GM23248 (cell line): Measurements from ENCODE around the gene SLC46A2. TPM values are rescaled to one million over a fixed set of nuclear protein-coding genes. Genes with fewer than 3 reads are reported as not detected.
A peak's percentile ranks its signal among the peaks of the same experiment; 100 is the strongest.

Experiments
- DNase-seq: peaks from one replicate; pipeline ENCODE4 v3.0.0-alpha.2; 2015
- H2AFZ ChIP-seq: fragments of 200-600 bp; sonication (generic); 2 replicates; pipeline ENCODE4 v1.6.1; 2016; ENCODE audit warnings: antibody characterized with exemption
- H3F3A ChIP-seq: fragments of 200-600 bp; sonication (generic); 2 replicates; pipeline ENCODE4 v1.6.1; 2016; ENCODE audit warnings: mild to moderate bottlenecking, antibody characterized with exemption, mixed run types; ENCODE audit not compliant: insufficient read depth
- H3K27ac ChIP-seq: fragments of 200-600 bp; sonication (generic); 2 replicates; pipeline ENCODE4 v1.5.1; 2016; ENCODE audit warnings: mild to moderate bottlenecking
- H3K27me3 ChIP-seq: fragments of 200-600 bp; sonication (generic); replicated peaks from 2 replicates; pipeline ENCODE4 v1.6.1; 2016; ENCODE audit warnings: mild to moderate bottlenecking; ENCODE audit not compliant: insufficient read depth
- H3K36me3 ChIP-seq: fragments of 200-600 bp; sonication (generic); 2 replicates; pipeline ENCODE4 v1.6.1; 2016; ENCODE audit warnings: low read depth, mild to moderate bottlenecking
- H3K4me1 ChIP-seq: fragments of 200-600 bp; sonication (generic); 2 replicates; pipeline ENCODE4 v1.6.1; 2016; ENCODE audit warnings: mild to moderate bottlenecking; ENCODE audit not compliant: insufficient read depth
- H3K4me2 ChIP-seq: fragments of 200-600 bp; sonication (generic); one replicate; pipeline ENCODE4 v1.6.1; 2016; ENCODE audit warnings: mild to moderate bottlenecking; ENCODE audit not compliant: unreplicated experiment
- H3K4me3 ChIP-seq: fragments of 200-600 bp; sonication (generic); 2 replicates; pipeline ENCODE4 v1.5.1; 2016; ENCODE audit warnings: mild to moderate bottlenecking
- H3K79me2 ChIP-seq: fragments of 200-600 bp; sonication (generic); 2 replicates; pipeline ENCODE4 v1.6.1; 2016; ENCODE audit warnings: mild to moderate bottlenecking; ENCODE audit not compliant: insufficient read depth
- H3K9ac ChIP-seq: fragments of 200-600 bp; sonication (generic); 2 replicates; pipeline ENCODE4 v1.6.1; 2016; ENCODE audit warnings: mild to moderate bottlenecking
- H3K9me2 ChIP-seq: fragments of 200-600 bp; sonication (generic); 2 replicates; pipeline ENCODE4 v1.6.1; 2016; ENCODE audit warnings: mixed run types, mild to moderate bottlenecking, moderate library complexity; ENCODE audit not compliant: insufficient read depth
- H3K9me3 ChIP-seq: fragments of 200-600 bp; sonication (generic); one replicate; pipeline ENCODE4 v1.6.1; 2017; ENCODE audit warnings: low read depth
- H4K20me1 ChIP-seq: fragments of 200-600 bp; sonication (generic); 2 replicates; pipeline ENCODE4 v1.6.0; 2016; ENCODE audit not compliant: insufficient read depth
- EZH2 ChIP-seq: fragments of 200-600 bp; sonication (generic); IDR thresholded peaks from 2 replicates; pipeline ENCODE4 v1.6.1; 2018; ENCODE audit warnings: antibody characterized with exemption, mild to moderate bottlenecking; ENCODE audit not compliant: insufficient read depth, poor library complexity, severe bottlenecking
- EZH2phosphoT487 ChIP-seq: fragments of 200-600 bp; sonication (generic); IDR thresholded peaks from 2 replicates; pipeline ENCODE4 v1.6.1; 2018; ENCODE audit warnings: antibody characterized with exemption, moderate library complexity, mild to moderate bottlenecking, low read depth; ENCODE audit not compliant: insufficient read depth
- WGBS, 2 experiments: methylation state at CpG; one replicate each; pipeline ENCODE4 v1.1.6; 2015 to 2017; ENCODE audit warnings: low lambda C conversion rate in 2 of 2, low coverage in 1 of 2; ENCODE audit errors: missing lambda C conversion rate in 2 of 2; 5-methylcytosine and 5-hydroxymethylcytosine counted together
- in situ Hi-C: fragments of 300-500 bp; cut with MboI; formaldehyde crosslinking; loops from 2 replicates; pipeline ENCODE4 v1.15.0; 2020
- polyA plus RNA-seq: library from polyadenylated mRNA; unstranded; fragments of >200 nt; fragmentation: Nextera tagmentation; extraction: Ambion mirVana; gene quantifications from 2 replicates; pipeline ENCODE4 v1.2.1, GENCODE V29; 2016
- total RNA-seq: library from RNA; depleted of rRNA; stranded (reverse); fragments of >200 nt; shearing (Covaris generic); gene quantifications from 2 replicates; pipeline ENCODE4 v1.2.3, GENCODE V29; 2014

Gene SLC46A2
- total and polyA plus RNA-seq, 2 experiments from 2014 or later = not detected

DNA sequence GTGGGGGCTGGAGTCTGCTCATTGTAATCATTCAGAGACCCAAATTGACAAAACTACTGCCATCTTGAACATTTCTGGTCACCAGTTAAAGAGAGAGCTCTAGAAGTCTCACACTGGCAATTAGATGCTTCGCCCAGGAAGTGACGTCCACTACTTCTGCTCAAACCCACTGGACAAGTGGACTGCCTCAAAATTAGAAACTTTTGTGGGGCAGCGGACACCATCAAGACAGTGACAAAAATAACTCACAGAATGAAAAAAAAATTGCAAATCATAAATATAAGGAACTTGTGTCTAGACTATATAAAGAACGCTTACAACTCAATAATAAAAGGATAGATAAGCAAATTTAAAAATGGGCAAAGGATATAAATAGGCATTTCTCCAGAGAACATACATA is 9.8 kb upstream of the SLC46A2 start:
- Histone ChIP-seq H3K4me3 (no peak overlapping the region), H4K20me1 (no peaks in the 10 kb centered on the region), H3K9me3 (no peaks in the 10 kb centered on the region), H2AFZ (no peak overlapping the region), H3F3A (no peaks in the 10 kb centered on the region), H3K9me2 (no peaks in the 10 kb centered on the region), H3K4me1 (peaks cover 5% of the 10 kb centered on the region), H3K27me3 (no peaks in the 10 kb centered on the region), H3K79me2 (no peaks in the 10 kb centered on the region), H3K36me3 (no peaks in the 10 kb centered on the region), H3K9ac (no peak overlapping the region), H3K4me2 (no peak overlapping the region), H3K27ac (no peak overlapping the region)
- no peak for TF ChIP-seq EZH2phosphoT487
- no peak for DNase-seq
- in situ Hi-C loops = no loop called here
- WGBS, 2 experiments = 77 to 78% methylated on average over 4 of the region's 4 CpGs

DNA sequence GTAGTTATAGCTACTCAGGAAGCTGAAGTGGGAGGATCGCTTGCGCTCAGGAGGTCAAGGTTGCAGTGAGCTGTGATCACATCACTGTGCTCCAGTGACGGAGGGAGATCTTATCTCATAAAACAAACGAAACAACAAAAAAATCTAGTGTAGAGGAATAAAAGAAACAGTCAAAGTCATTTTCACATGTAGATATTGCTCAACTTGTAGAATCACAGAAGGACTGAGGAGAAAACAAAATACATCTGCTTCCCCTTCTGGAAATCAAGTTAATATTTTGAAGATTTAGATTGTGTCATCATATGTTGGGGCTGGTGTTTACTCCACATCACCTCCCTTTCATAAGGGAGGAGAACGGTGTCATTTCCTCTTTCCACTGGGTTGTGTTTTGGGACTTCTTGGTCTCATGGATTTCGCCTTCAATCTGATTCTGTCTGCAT is 8.2 kb upstream of the SLC46A2 start:
- 29 to 31% methylated on average over 6 of the region's 6 CpGs for WGBS, 2 experiments
- H2AFZ ChIP-seq = no peak overlapping the region
- no peaks in the 10 kb centered on the region for H3K36me3 ChIP-seq
- no peaks in the 10 kb centered on the region for H3F3A ChIP-seq
- peak; percentile 10 for DNase-seq
- no peak overlapping the region for H3K4me2 ChIP-seq
- H3K4me3 ChIP-seq = no peak overlapping the region
- H3K4me1 ChIP-seq = peaks cover 6% of the 10 kb centered on the region
- H3K27ac ChIP-seq = no peak overlapping the region
- H3K9me2 ChIP-seq = no peaks in the 10 kb centered on the region
- H4K20me1 ChIP-seq = no peaks in the 10 kb centered on the region
- no peak overlapping the region for H3K9ac ChIP-seq
- H3K9me3 ChIP-seq = no peaks in the 10 kb centered on the region
- TF ChIP-seq EZH2phosphoT487 (no peak), EZH2 (no peak)
- no peaks in the 10 kb centered on the region for H3K79me2 ChIP-seq
- no peaks in the 10 kb centered on the region for H3K27me3 ChIP-seq
- in situ Hi-C loops = no loop called here

DNA sequence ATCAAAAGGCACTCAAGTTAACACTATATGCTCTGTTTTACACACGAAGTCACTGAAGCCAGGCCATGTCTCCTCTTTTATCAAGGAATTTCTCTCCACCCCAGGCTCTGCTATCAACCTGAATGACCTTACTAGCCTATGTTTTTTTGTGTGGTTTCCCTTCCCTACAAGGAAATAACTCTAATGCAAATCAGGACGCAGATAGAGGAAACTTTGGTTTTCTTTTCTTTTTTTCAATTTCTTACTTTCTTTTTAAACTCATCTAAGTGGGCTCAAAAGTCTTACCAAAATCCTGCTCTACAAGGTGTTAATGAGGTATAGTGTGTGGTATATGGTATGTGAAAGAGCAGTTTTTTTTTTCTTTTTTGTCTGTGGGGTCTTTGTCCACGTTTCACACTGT is 5.5 kb upstream of the SLC46A2 start:
- no peaks in the 10 kb centered on the region for H3K36me3 ChIP-seq
- 0 out of 2 replicates have a peak, but pooled peaks cover 14% of the 10 kb centered on the region for H3K4me1 ChIP-seq
- no peak overlapping the region for H2AFZ ChIP-seq
- no peaks in the 10 kb centered on the region for H3K9me2 ChIP-seq
- DNase-seq = no peak
- in situ Hi-C loops = no loop called here
- no peak for TF ChIP-seq EZH2phosphoT487
- TF ChIP-seq EZH2 = no peak
- no peaks in the 10 kb centered on the region for H3F3A ChIP-seq
- no peak overlapping the region for H3K4me2 ChIP-seq
- H3K27me3 ChIP-seq = no peaks in the 10 kb centered on the region
- no peak overlapping the region for H3K9ac ChIP-seq
- no peaks in the 10 kb centered on the region for H3K79me2 ChIP-seq
- WGBS, 2 experiments = 17 to 23% methylated on average over 3 of the region's 3 CpGs
- H3K4me3 ChIP-seq = no peak overlapping the region
- H3K9me3 ChIP-seq = no peaks in the 10 kb centered on the region
- no peaks in the 10 kb centered on the region for H4K20me1 ChIP-seq
- no peak overlapping the region for H3K27ac ChIP-seq

DNA sequence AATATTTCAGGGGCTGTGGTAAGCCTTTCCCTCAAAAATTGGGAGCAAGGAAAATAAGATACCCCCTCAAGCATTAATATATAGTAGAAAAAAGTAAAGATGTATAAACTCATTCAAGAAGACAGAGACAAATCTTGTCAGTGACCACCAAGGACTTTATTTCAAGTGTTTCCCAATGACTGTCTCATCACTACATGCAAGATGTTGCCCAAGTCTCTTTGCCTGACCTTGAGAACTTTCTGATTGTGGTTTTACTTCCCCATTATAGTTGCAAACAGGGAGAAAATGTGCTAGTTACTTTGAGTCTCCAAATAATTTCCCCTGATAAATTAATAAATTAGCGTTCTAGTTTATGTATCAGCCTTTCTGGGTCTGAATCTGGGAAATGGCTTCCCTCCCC is 4.0 kb upstream of the SLC46A2 start:
- in situ Hi-C loops = no loop called here
- H3K36me3 ChIP-seq = no peaks in the 10 kb centered on the region
- H3K4me2 ChIP-seq = no peak overlapping the region
- no peaks in the 10 kb centered on the region for H3K9me2 ChIP-seq
- H3K9ac ChIP-seq = no peak overlapping the region
- H3K4me3 ChIP-seq = no peak overlapping the region
- H3K79me2 ChIP-seq = no peaks in the 10 kb centered on the region
- H4K20me1 ChIP-seq = no peaks in the 10 kb centered on the region
- TF ChIP-seq EZH2 (no peak), EZH2phosphoT487 (no peak)
- H3K27ac ChIP-seq = no peak overlapping the region
- DNase-seq = no peak
- H3F3A ChIP-seq = no peaks in the 10 kb centered on the region
- no peaks in the 10 kb centered on the region for H3K9me3 ChIP-seq
- no peaks in the 10 kb centered on the region for H3K27me3 ChIP-seq
- 83 to 88% methylated on average over 1 of the region's 1 CpG for WGBS, 2 experiments
- no peak overlapping the region for H2AFZ ChIP-seq
- H3K4me1 ChIP-seq = 0 out of 2 replicates have a peak, but pooled peaks cover 14% of the 10 kb centered on the region

DNA sequence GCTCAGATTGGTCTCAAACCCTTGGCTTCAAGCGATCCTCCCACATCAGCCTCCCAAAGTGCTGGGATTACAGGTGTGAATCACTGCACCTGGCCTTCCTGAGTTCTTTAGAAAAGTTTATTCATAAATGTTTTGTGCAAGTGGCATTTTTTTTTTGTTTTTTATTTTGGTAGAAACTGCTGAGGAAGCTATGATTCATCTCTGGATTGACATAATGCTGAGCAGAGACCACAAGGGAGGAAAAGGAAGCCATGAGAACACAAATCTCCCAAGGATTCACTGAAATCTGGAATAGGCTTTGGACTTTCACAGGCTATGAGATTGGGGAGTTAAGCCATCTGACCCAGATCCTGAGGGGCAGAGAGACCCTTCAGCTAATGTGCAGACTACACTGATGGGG is 3.4 kb upstream of the SLC46A2 start:
- Histone ChIP-seq H3K9me3 (no peaks in the 10 kb centered on the region), H3K9me2 (no peaks in the 10 kb centered on the region), H3K4me2 (no peak overlapping the region), H3K9ac (no peak overlapping the region), H3K4me3 (no peak overlapping the region), H3K27me3 (no peaks in the 10 kb centered on the region), H4K20me1 (no peaks in the 10 kb centered on the region), H3K4me1 (0 out of 2 replicates have a peak, but pooled peaks cover 14% of the 10 kb centered on the region), H3K36me3 (no peaks in the 10 kb centered on the region), H3K27ac (no peak overlapping the region), H3K79me2 (no peaks in the 10 kb centered on the region), H3F3A (no peaks in the 10 kb centered on the region), H2AFZ (no peak overlapping the region)
- no peak for TF ChIP-seq EZH2
- peak; percentile 60 for DNase-seq
- in situ Hi-C loops = no loop called here
- 93 to 97% methylated on average over 1 of the region's 1 CpG for WGBS, 2 experiments
